Body of pancreas (tissue), 4 donors: Measurements from ENCODE around the gene ZDHHC22.

Experiments used
- CTCF ChIP-seq, 7 experiments: fragments of 450-650 bp in 4 of 7; fragments of 200-600 bp in 3 of 7; sonication (generic) in 3 of 7; IDR thresholded peaks; one replicate each; pipeline ENCODE4 v1.5.1; 2016 to 2019; ENCODE audit warnings: antibody characterized with exemption in 7 of 7
- POLR2A ChIP-seq, 3 donors: fragments of 450-650 bp; IDR thresholded peaks; one replicate each; pipeline ENCODE4 v1.6.1; 2016; ENCODE audit warnings: antibody characterized with exemption in 3 of 3, mild to moderate bottlenecking in 2 of 3

- TF ChIP-seq CTCF (IDR thresholded peaks at IDR 0.05) = no peak
- TF ChIP-seq POLR2A (IDR thresholded peaks at IDR 0.05) = no peak
Measured at GRCh38 chr14:77190977-77191376, 49.4 kb upstream of the ZDHHC22 start.
